Suprapubic skin (tissue), 4 donors: Measurements from ENCODE around the gene GLIS1. TPM values are rescaled to one million over a fixed set of nuclear protein-coding genes. Genes with fewer than 3 reads are reported as not detected.

Experiments
- DNase-seq, 2 donors: peaks; one replicate each; pipeline ENCODE4 v3.0.0-alpha.2; 2019; ENCODE audit warnings: low spot score in 2 of 2
- H3K27ac ChIP-seq: fragments of 200-600 bp; sonication (generic); one replicate; pipeline ENCODE4 v1.5.1; 2019
- H3K27me3 ChIP-seq: fragments of 200-600 bp; sonication (generic); one replicate; pipeline ENCODE4 v1.5.1; 2019
- H3K36me3 ChIP-seq: fragments of 200-600 bp; sonication (generic); one replicate; pipeline ENCODE4 v1.5.1; 2019
- H3K4me1 ChIP-seq: fragments of 200-600 bp; sonication (generic); one replicate; pipeline ENCODE4 v1.5.1; 2019
- H3K4me3 ChIP-seq: fragments of 200-600 bp; sonication (generic); one replicate; pipeline ENCODE4 v1.5.1; 2019; ENCODE audit warnings: mild to moderate bottlenecking
- H3K9me3 ChIP-seq: fragments of 200-600 bp; sonication (generic); one replicate; pipeline ENCODE4 v1.5.1; 2019
- CTCF ChIP-seq, 2 donors: fragments of 200-600 bp in 1 of 2; fragments of 450-650 bp in 1 of 2; sonication (generic) in 1 of 2; IDR thresholded peaks; one replicate each; pipeline ENCODE4 v1.5.1; 2016 to 2019; ENCODE audit warnings: antibody characterized with exemption in 2 of 2, mild to moderate bottlenecking in 1 of 2, moderate library complexity in 1 of 2
- EP300 ChIP-seq: sonication (generic); formaldehyde crosslinking; IDR thresholded peaks from one replicate; pipeline ENCODE4 v1.6.1; 2017; ENCODE audit warnings: antibody characterized with exemption
- POLR2A ChIP-seq, 2 donors: fragments of 450-650 bp; IDR thresholded peaks; one replicate each; pipeline ENCODE4 v1.6.1; 2017; ENCODE audit warnings: antibody characterized with exemption in 2 of 2, mild to moderate bottlenecking in 2 of 2, moderate library complexity in 2 of 2
- POLR2AphosphoS5 ChIP-seq, 3 donors: sonication (generic); formaldehyde crosslinking; IDR thresholded peaks; one replicate each; pipeline ENCODE4 v1.6.1; 2017; ENCODE audit warnings: antibody characterized with exemption in 3 of 3
- WGBS: methylation state at CpG from one replicate; pipeline ENCODE4 v1.1.5; 2018; 5-methylcytosine and 5-hydroxymethylcytosine counted together
- total RNA-seq, 4 donors: library from RNA; depleted of rRNA; stranded (reverse); fragments of >200 nt; gene quantifications; one replicate each; pipeline ENCODE4 v1.1.0, GENCODE V29; 2016

The GLIS1 gene
- total RNA-seq: 1 to 10 TPM in 1 of 4 donors, under 1 TPM in 3; 0.34 to 1.5 (median 0.59) TPM

DNA sequence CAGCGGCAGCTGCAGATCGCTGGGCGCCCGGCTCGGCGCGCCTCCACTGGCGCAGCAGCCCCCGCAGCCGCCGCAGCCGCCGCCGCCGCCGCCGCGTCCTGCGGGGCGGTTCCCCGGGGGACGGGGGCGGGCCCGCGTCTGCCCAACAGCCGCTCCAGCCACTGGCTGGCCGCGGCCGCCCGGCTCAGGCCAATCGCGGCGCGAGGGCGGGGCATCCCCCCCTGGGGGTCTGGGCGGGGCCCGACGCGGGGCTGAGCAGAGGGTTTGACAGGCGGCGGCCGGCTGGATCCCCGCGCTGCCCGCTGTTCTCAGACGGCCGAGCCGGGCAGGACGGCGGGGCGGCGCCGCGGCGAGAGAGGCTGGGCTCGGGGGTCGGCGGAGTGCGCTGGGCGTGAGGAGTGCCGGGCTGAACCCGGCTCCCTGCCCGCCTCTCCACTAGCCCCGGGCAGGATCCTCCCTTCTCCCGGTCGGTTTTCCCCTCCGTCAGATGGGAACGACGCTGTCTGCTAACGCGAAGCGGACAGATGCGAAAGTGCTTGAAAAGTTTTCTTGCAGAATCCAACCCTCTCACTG, at the start of gene GLIS1:
Gene GLIS1 (minus strand): TSS at position 56 of the 573 bp plus-strand sequence. CDS start 1,100 bp downstream, outside the sequence.
- peaks cover 24% of the 10 kb centered on the region for H3K4me1 ChIP-seq
- 0% methylated on average over 18 of the region's 73 CpGs for WGBS
- peak in 1 of 2 donors; percentile 72 for DNase-seq
- no peaks in the 10 kb centered on the region for H3K36me3 ChIP-seq
- H3K9me3 ChIP-seq: no peaks in the 10 kb centered on the region
- H3K27ac ChIP-seq: no peak within 1 kb of the TSS
- TF ChIP-seq EP300 (no peak), POLR2AphosphoS5 (IDR thresholded peaks at IDR 0.05) (no peak), POLR2A (IDR thresholded peaks at IDR 0.05) (no peak), CTCF (IDR thresholded peaks at IDR 0.05) (no peak)
- peak within 1 kb of the TSS; percentile 69 for H3K4me3 ChIP-seq
- H3K27me3 ChIP-seq: peaks cover 50% of the 10 kb centered on the region

DNA sequence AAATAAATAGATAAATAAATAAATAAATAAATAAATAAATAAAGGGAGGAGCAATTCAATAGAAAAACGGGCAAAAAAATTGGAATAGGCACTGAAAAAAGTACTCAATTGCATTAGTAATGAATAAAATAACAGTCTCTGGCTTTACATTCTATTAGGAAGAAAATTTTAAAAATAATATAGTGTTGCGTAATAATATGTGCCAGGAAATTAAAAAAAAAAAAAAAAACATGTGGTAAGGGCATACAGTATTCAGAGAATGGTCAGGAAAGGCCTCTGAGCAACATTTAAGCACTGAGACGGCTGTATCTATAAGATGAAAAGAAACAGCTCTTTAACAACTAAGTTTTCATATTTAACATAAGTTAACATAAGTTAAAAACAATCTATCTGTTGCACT, 48.7 kb upstream of the GLIS1 start:
- H3K36me3 ChIP-seq: peaks cover 59% of the 10 kb centered on the region
- H3K27ac ChIP-seq: no peak overlapping the region
- WGBS: 90% methylated on average over 3 of the region's 3 CpGs
- no peak for DNase-seq
- TF ChIP-seq POLR2A (IDR thresholded peaks at IDR 0.05): no peak
- TF ChIP-seq EP300: no peak
- TF ChIP-seq POLR2AphosphoS5 (IDR thresholded peaks at IDR 0.05): no peak
- TF ChIP-seq CTCF (IDR thresholded peaks at IDR 0.05): no peak
- no peaks in the 10 kb centered on the region for H3K4me1 ChIP-seq
- H3K9me3 ChIP-seq: no peaks in the 10 kb centered on the region
- H3K4me3 ChIP-seq: no peak overlapping the region
- H3K27me3 ChIP-seq: no peaks in the 10 kb centered on the region

GRCh38 chr1:53783056-53783455, 44.1 kb upstream of the GLIS1 start:
- Histone ChIP-seq H3K9me3 (no peaks in the 10 kb centered on the region), H3K4me3 (no peak overlapping the region), H3K36me3 (peaks cover 49% of the 10 kb centered on the region), H3K27ac (no peak overlapping the region), H3K4me1 (no peaks in the 10 kb centered on the region), H3K27me3 (no peaks in the 10 kb centered on the region)
- no peak for TF ChIP-seq EP300
- TF ChIP-seq CTCF (IDR thresholded peaks at IDR 0.05): no peak
- no peak for TF ChIP-seq POLR2AphosphoS5 (IDR thresholded peaks at IDR 0.05)
- TF ChIP-seq POLR2A (IDR thresholded peaks at IDR 0.05): no peak
- no peak for DNase-seq
- WGBS: 95% methylated on average over 1 of the region's 1 CpG

DNA sequence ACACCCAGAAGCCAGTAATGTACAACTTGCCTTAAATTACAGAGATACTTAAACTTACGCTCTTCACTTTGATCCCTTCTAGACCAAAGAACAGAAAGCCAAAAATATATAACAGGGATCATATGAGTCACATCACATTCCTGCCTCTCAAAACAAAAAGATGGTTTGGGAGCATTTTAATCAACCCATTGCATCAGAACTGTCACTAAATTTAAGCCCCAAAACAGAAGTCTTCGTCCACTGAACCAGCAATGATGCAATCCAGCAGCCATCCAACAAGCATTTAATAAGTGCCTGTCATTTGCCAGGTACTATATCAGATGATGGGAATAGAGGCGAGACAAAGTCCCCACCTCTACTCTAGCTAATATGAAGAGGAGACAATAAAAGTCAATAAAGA, 42.7 kb upstream of the GLIS1 start:
- Histone ChIP-seq H3K4me3 (no peak overlapping the region), H3K36me3 (peaks cover 45% of the 10 kb centered on the region), H3K9me3 (no peaks in the 10 kb centered on the region), H3K27me3 (no peaks in the 10 kb centered on the region), H3K4me1 (no peaks in the 10 kb centered on the region), H3K27ac (no peak overlapping the region)
- DNase-seq: no peak
- TF ChIP-seq POLR2A (IDR thresholded peaks at IDR 0.05) (no peak), POLR2AphosphoS5 (IDR thresholded peaks at IDR 0.05) (no peak), CTCF (IDR thresholded peaks at IDR 0.05) (no peak), EP300 (no peak)
- 82% methylated on average over 3 of the region's 3 CpGs for WGBS

DNA sequence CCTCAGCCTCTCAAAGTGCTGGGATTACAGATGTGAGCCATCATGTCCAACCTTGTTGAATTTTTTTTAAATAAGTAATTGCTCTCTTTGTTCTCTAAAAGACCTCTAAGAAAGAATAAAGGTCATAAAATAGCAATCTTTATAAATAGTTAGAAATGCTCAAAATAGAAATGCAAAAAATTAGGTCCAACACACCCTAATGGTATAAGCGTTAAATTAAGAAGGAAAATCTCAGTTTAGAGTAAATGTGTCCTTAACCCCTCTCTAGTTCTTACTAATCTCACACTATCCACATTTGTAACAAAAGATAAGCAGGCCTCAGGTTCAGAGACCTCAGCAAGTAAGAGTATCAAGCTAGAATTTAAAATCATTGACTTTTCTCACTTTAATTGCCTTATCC, 38.3 kb upstream of the GLIS1 start:
- no peak overlapping the region for H3K4me3 ChIP-seq
- H3K4me1 ChIP-seq: no peaks in the 10 kb centered on the region
- H3K27ac ChIP-seq: no peak overlapping the region
- no peak for DNase-seq
- H3K27me3 ChIP-seq: no peaks in the 10 kb centered on the region
- no peak for TF ChIP-seq EP300
- no peak for TF ChIP-seq POLR2A (IDR thresholded peaks at IDR 0.05)
- no peak for TF ChIP-seq POLR2AphosphoS5 (IDR thresholded peaks at IDR 0.05)
- TF ChIP-seq CTCF (IDR thresholded peaks at IDR 0.05): no peak
- H3K9me3 ChIP-seq: no peaks in the 10 kb centered on the region
- WGBS: 97% methylated on average over 1 of the region's 1 CpG
- H3K36me3 ChIP-seq: peaks cover 12% of the 10 kb centered on the region
